Measurements from ENCODE around the gene POLG2. TPM values are rescaled to one million over a fixed set of nuclear protein-coding genes. Genes with fewer than 3 reads are reported as not detected.

Gene POLG2
- total and polyA plus RNA-seq, 4 donors: 13.2 to 28.6 (median 18.3) TPM

DNA sequence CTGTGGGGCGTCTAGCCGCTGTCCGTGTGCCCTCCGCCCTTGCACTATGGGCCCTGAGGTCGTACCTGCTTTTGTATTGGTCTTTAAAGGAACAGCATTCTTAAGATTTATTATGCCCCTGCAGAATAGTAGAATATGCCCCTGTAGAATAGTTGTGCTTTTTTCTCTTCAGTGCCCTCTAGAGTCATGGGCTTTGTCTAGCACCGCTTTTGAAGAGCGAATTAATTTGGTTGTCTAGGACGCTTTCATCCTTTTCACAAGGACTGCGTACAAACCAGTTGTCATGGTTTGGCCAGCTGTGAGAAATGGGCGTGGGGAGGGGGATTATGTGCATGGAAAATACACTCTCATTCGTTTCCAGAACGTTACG, 10.5 kb upstream of the POLG2 start:
- DNase-seq (ENCODE audit: low read depth in 4 of 6, low spot score in 6 of 6): peak; percentile 35 to 90 (median 56)
- H3K36me3 ChIP-seq (ENCODE audit: control insufficient read depth, insufficient read depth, low read length): peaks cover 28% of the 10 kb centered on the region
- H3K4me1 ChIP-seq (ENCODE audit: control insufficient read depth, insufficient read depth, low read length): peaks cover 6% of the 10 kb centered on the region
- H3K27ac ChIP-seq (ENCODE audit: low read depth, low read length): peak overlapping the region; percentile 100
- WGBS (ENCODE audit: insufficient coverage): 0% methylated on average over 6 of the region's 13 CpGs
- H3K9me3 ChIP-seq (ENCODE audit: control insufficient read depth, insufficient read depth, low read length): no peaks in the 10 kb centered on the region
- H3K4me3 ChIP-seq (ENCODE audit: low read depth, low read length): peak overlapping the region; percentile 98
- no peaks in the 10 kb centered on the region for H3K27me3 ChIP-seq (ENCODE audit: control insufficient read depth, insufficient read depth, low read length)

DNA sequence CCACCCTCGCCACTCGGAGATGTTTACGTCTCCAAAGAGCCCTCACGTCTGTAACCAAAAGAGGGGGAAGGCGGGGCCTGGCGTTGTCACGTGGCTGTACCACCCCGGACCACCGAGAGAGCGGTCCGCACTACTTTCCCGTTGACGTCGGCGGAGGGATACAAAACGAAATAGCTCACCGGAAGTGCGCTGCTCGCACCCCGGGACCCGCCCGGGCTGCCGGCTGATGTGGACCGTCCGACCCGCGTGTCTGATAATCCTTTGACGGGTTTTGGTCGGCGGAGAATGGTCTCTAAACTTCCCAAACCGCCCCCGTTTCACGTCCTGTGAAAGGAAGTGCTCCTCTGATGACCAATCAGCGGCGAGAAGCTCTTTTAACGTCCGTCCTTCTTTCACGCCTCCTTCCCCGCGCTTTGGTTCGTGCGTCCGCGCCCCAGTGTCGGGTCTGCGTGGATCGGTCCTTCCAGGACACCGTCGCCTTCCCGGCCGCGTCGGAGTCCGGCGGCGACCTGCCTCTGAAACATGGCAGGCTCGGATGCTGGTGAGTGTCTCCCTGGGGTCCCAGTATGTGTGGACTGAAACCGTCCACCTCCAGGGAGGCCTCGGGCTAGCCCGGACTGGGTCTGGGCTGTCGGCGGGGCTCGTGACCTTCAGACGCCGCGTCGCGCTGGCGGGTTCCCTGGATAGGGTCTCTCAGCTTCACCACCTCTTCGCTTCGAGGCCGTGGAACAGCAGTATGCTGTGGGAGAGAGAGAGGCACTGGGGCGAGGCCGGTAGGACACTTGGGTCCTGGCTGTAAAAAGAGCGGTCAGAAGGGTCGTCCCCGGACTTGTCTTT, 9.9 kb upstream of the POLG2 start, which contains the start of gene CEP95:
CEP95 (plus strand) TSS at position 402 of the 837 bp plus-strand sequence; CDS start at position 523, 121 bp downstream.
- H3K27ac ChIP-seq (ENCODE audit: low read depth, low read length): peak within 1 kb of the TSS; percentile 100
- H3K4me3 ChIP-seq (ENCODE audit: low read depth, low read length): peak within 1 kb of the TSS; percentile 98
- H3K36me3 ChIP-seq (ENCODE audit: control insufficient read depth, insufficient read depth, low read length): peaks cover 33% of the 10 kb centered on the region
- peaks cover 6% of the 10 kb centered on the region for H3K4me1 ChIP-seq (ENCODE audit: control insufficient read depth, insufficient read depth, low read length)
- WGBS (ENCODE audit: insufficient coverage): 0% methylated on average over 77 of the region's 77 CpGs
- DNase-seq (ENCODE audit: low read depth in 4 of 6, low spot score in 6 of 6): peak; percentile 90 to 99 (median 95)
- H3K27me3 ChIP-seq (ENCODE audit: control insufficient read depth, insufficient read depth, low read length): no peaks in the 10 kb centered on the region
- H3K9me3 ChIP-seq (ENCODE audit: control insufficient read depth, insufficient read depth, low read length): no peaks in the 10 kb centered on the region

DNA sequence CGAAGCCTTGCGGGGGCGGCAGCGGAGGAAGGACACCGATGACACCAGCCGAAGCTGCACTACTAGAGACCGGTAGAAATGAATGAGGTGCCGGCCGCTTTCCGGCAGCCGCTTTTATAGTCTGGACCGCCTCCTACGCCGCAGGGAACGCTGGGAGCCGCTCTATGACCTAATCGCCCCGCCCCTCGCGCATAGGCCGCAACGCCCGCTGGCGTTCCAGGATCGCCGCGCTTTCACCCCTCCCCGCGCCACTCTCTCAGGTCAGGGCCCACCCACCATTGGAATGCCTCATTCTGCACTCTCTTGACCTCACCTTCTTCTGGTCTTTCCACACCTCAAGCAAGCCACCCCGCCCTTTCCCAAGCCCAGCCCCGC, 9.3 kb upstream of the POLG2 start, which contains the start of gene DDX5:
DDX5 (minus strand) TSS at position 89 of the 375 bp plus-strand sequence. CDS start 170 bp downstream, outside the sequence.
- H3K36me3 ChIP-seq (ENCODE audit: control insufficient read depth, insufficient read depth, low read length): peaks cover 39% of the 10 kb centered on the region
- H3K4me3 ChIP-seq (ENCODE audit: low read depth, low read length): peak within 1 kb of the TSS; percentile 98

DNA sequence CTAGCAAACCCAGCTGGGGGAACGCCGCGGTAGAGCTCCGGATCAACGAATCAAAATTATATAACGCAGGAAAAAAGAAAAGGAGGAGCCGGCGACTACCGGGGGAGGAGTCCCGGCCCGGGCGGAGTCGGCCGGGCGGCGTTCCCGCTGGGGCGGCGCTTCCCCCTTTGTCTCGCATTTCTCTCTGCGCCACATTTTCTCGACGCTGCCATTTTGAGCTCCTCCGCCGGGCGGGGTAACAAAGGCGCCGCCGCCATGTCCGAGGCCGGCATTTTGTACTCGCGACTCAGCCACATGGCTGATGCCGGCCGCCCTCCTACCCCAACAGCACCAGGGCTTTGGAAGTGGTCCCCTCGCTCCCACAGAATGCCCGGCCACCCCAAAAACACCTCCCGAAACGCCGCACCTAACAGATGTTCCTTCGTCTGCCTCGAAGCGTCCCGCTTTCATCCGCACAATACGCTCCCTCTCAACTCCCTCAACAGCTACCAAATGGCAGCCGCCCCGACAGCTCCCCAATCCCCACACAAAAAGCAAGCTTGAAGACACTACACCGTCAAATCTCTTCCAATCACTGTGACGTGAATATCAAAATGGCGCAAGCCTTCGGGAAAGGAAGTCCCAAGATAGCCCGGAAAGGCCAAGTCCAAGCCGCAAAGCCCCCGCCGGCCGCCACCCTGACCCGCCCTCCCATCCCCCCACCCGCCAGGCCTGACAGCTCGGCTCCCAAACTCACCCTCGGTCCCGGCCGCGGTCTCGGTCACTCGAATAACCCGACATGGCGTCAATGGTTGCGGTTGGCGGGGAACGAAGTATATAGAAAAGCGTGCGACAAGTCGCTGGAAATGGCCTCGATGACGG, 8.7 kb upstream of the POLG2 start:
- Histone ChIP-seq H3K4me1 (ENCODE audit: control insufficient read depth, insufficient read depth, low read length) (peaks cover 6% of the 10 kb centered on the region), H3K36me3 (ENCODE audit: control insufficient read depth, insufficient read depth, low read length) (peaks cover 41% of the 10 kb centered on the region), H3K27me3 (ENCODE audit: control insufficient read depth, insufficient read depth, low read length) (no peaks in the 10 kb centered on the region), H3K9me3 (ENCODE audit: control insufficient read depth, insufficient read depth, low read length) (no peaks in the 10 kb centered on the region), H3K27ac (ENCODE audit: low read depth, low read length) (peak overlapping the region; percentile 100), H3K4me3 (ENCODE audit: low read depth, low read length) (peak overlapping the region; percentile 98)
- DNase-seq (ENCODE audit: low read depth in 4 of 6, low spot score in 6 of 6): peak; percentile 74 to 97 (median 88)
- under 1% methylated on average over 69 of the region's 76 CpGs for WGBS (ENCODE audit: insufficient coverage)

More for the DNA sequence above, 9.3 kb upstream of the POLG2 start, which contains the start of gene DDX5:
- Histone ChIP-seq H3K27me3 (ENCODE audit: control insufficient read depth, insufficient read depth, low read length) (no peaks in the 10 kb centered on the region), H3K27ac (ENCODE audit: low read depth, low read length) (peak within 1 kb of the TSS; percentile 100), H3K9me3 (ENCODE audit: control insufficient read depth, insufficient read depth, low read length) (no peaks in the 10 kb centered on the region), H3K4me1 (ENCODE audit: control insufficient read depth, insufficient read depth, low read length) (peaks cover 6% of the 10 kb centered on the region)
- WGBS (ENCODE audit: insufficient coverage): under 1% methylated on average over 30 of the region's 31 CpGs
- DNase-seq (ENCODE audit: low read depth in 4 of 6, low spot score in 6 of 6): peak; percentile 88 to 99 (median 94)

DNA sequence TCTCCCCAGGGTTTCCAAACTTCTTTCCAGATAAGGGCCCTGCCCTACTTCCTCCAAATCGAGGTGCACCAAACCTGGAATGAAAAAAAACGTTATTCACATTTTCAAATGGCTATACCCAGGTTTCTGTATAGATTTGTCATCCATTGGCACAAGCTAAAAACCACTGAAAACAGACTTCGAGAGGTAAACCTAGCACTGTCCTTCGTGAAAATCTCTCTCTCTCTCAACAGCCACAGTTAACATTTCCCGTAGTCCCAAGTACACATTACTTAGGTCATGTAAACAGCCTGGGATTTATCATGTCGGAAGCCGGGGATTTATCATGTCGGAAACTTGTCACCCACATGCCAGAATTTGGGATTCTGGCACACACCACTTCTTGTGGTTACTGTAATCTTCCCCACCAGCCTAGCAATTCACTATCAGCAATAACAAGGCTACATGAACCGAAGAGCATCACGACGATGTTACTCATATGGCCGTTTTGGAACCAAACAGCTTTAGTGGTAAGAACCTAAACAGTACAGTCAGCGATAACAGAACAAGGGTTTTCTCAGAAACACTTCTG, 8.0 kb upstream of the POLG2 start:
- H3K36me3 ChIP-seq (ENCODE audit: control insufficient read depth, insufficient read depth, low read length): peaks cover 43% of the 10 kb centered on the region

DNA sequence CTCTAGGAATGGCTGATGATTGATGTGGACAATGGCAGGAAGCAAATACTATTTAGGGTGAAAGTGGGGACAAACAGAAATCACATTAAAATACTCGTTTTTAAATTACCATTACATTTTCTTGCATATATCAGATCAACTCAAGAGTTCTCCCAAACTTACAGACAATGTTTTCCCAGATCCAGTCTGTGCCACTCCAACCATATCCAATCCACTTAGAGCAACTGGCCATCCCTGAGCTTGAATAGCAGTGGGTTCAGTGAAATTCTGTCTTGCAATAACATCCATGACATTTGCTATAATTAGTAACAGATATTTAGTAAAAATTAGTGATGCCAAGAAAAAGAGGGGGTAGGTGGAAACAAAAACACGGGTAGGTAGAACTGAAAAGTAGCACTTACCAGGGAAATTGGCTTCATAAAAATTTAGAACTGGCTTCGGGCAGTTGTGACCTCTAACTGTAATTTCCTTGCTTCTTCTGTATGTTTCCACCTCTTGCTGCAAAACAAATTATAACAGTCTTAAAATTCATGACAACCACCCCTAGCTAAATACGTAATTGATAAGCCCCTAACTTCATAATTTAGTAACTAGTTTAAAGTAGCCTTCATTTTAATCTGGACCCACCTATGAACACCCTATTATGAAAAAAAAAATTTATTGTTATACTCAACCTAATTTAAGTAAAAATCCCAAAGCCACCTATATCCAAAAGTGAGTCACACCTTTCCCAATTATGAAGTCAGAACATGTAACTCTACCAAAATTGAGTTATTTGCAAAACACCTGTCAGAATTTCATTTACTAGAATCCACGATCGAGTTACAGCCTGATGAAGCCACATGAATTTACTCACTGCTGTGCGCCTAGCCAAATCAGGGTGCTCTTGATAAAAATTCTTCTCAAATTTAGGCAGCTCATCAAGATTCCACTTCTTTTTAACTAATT, 7.2 kb upstream of the POLG2 start:
- Histone ChIP-seq H3K27me3 (ENCODE audit: control insufficient read depth, insufficient read depth, low read length) (no peaks in the 10 kb centered on the region), H3K9me3 (ENCODE audit: control insufficient read depth, insufficient read depth, low read length) (no peaks in the 10 kb centered on the region), H3K36me3 (ENCODE audit: control insufficient read depth, insufficient read depth, low read length) (peaks cover 38% of the 10 kb centered on the region), H3K4me3 (ENCODE audit: low read depth, low read length) (peak overlapping the region; percentile 98), H3K4me1 (ENCODE audit: control insufficient read depth, insufficient read depth, low read length) (peaks cover under 1% of the 10 kb centered on the region), H3K27ac (ENCODE audit: low read depth, low read length) (peak overlapping the region; percentile 100)
- WGBS (ENCODE audit: insufficient coverage): 27% methylated on average over 4 of the region's 7 CpGs
- DNase-seq (ENCODE audit: low read depth in 4 of 6, low spot score in 6 of 6): peak in 1 of 6 donors; percentile 9

More for the DNA sequence above, 8.0 kb upstream of the POLG2 start:
- 0% methylated on average over 13 of the region's 13 CpGs for WGBS (ENCODE audit: insufficient coverage)
- peak in 3 of 6 donors; percentile 18 to 69 (median 23) for DNase-seq (ENCODE audit: low read depth in 4 of 6, low spot score in 6 of 6)
- Histone ChIP-seq H3K27ac (ENCODE audit: low read depth, low read length) (peak overlapping the region; percentile 100), H3K9me3 (ENCODE audit: control insufficient read depth, insufficient read depth, low read length) (no peaks in the 10 kb centered on the region), H3K4me1 (ENCODE audit: control insufficient read depth, insufficient read depth, low read length) (peaks cover 6% of the 10 kb centered on the region), H3K4me3 (ENCODE audit: low read depth, low read length) (peak overlapping the region; percentile 98), H3K27me3 (ENCODE audit: control insufficient read depth, insufficient read depth, low read length) (no peaks in the 10 kb centered on the region)

DNA sequence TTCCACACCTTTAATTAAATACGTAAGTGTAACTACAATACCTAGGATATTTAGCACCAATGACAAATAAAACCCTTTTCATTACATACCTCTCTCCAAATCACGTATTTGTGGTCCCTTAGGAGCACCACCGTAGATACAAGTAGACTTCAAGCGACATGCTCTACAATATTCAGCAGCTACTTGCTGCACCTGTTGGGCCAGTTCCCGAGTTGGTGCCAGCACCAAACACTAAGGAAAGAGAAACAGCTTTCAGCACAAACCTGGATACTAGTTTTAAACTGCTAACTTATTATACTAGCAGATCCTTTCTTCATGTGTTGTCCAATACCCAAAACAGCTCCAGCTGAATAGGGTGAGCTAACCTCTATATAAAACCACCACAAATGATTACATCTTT, 6.5 kb upstream of the POLG2 start:
- peaks cover 37% of the 10 kb centered on the region for H3K36me3 ChIP-seq (ENCODE audit: control insufficient read depth, insufficient read depth, low read length)
- no peaks in the 10 kb centered on the region for H3K4me1 ChIP-seq (ENCODE audit: control insufficient read depth, insufficient read depth, low read length)
- WGBS (ENCODE audit: insufficient coverage): 87% methylated on average over 5 of the region's 5 CpGs
- DNase-seq (ENCODE audit: low read depth in 4 of 6, low spot score in 6 of 6): no peak
- H3K9me3 ChIP-seq (ENCODE audit: control insufficient read depth, insufficient read depth, low read length): no peaks in the 10 kb centered on the region
- H3K27ac ChIP-seq (ENCODE audit: low read depth, low read length): no peak overlapping the region
- H3K27me3 ChIP-seq (ENCODE audit: control insufficient read depth, insufficient read depth, low read length): no peaks in the 10 kb centered on the region
- H3K4me3 ChIP-seq (ENCODE audit: low read depth, low read length): no peak overlapping the region

DNA sequence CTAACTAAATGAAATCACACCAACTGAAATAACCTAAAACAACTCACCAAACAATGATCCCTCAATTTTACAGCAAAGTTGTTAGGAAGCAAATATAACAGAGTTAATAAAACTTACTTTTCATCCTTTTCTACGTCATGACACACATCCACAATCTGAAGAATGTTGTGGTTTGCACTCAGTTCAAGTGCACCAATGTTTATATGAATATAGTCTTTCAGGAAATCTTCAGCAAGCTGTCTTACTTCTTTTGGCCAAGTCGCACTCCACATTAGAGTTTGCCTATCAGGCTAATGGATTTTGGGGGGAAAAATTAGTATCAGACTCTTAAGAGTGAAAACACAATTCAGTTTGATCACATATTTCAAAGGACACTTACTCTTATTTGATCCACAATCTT, 6.0 kb upstream of the POLG2 start:
- no peaks in the 10 kb centered on the region for H3K4me1 ChIP-seq (ENCODE audit: control insufficient read depth, insufficient read depth, low read length)
- no peak for DNase-seq (ENCODE audit: low read depth in 4 of 6, low spot score in 6 of 6)
- peaks cover 37% of the 10 kb centered on the region for H3K36me3 ChIP-seq (ENCODE audit: control insufficient read depth, insufficient read depth, low read length)
- H3K27ac ChIP-seq (ENCODE audit: low read depth, low read length): no peak overlapping the region
- no peaks in the 10 kb centered on the region for H3K27me3 ChIP-seq (ENCODE audit: control insufficient read depth, insufficient read depth, low read length)
- no peaks in the 10 kb centered on the region for H3K9me3 ChIP-seq (ENCODE audit: control insufficient read depth, insufficient read depth, low read length)
- H3K4me3 ChIP-seq (ENCODE audit: low read depth, low read length): no peak overlapping the region
- WGBS (ENCODE audit: insufficient coverage): no CpG with 5 or more reads among the region's 2 CpGs
